Hepatocyte (in vitro differentiated cells): ENCODE measurements around the gene THSD4.

Experiments used
- EZH2phosphoT487 ChIP-seq: fragments of 200-600 bp; sonication (generic); IDR thresholded peaks from one replicate; pipeline ENCODE4 v1.6.1; 2018; ENCODE audit warnings: antibody characterized with exemption, mild to moderate bottlenecking, low read depth, moderate library complexity; ENCODE audit not compliant: unreplicated experiment, severe bottlenecking
- TF ChIP-seq, protein P1 (sequence below): fragments of 200-600 bp; sonication (generic); IDR thresholded peaks from 2 replicates; pipeline ENCODE4 v1.5.1; 2016; ENCODE audit warnings: antibody characterized with exemption, mild to moderate bottlenecking; ENCODE audit not compliant: poor library complexity

DNA sequence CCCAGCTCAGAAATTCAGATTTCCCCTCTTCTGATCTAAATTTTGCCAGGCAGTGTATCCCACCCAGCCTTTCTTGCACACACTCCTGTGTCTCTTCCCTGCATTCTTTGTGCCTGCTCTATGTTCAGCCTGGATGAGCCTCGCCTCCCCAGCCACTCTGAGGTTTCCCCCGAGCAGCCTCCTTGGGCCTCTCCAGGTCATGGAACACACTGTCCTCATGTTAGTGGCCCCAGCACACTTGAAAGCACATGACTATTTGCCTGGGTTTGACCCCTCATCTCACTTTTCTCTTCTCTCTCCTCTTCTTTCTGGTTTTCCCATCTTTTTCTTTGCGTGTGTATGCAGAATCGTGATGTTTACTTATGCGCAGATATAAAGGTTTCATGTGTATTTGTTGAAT is 3.1 kb downstream of the THSD4 start:
- TF ChIP-seq, protein P1, sequence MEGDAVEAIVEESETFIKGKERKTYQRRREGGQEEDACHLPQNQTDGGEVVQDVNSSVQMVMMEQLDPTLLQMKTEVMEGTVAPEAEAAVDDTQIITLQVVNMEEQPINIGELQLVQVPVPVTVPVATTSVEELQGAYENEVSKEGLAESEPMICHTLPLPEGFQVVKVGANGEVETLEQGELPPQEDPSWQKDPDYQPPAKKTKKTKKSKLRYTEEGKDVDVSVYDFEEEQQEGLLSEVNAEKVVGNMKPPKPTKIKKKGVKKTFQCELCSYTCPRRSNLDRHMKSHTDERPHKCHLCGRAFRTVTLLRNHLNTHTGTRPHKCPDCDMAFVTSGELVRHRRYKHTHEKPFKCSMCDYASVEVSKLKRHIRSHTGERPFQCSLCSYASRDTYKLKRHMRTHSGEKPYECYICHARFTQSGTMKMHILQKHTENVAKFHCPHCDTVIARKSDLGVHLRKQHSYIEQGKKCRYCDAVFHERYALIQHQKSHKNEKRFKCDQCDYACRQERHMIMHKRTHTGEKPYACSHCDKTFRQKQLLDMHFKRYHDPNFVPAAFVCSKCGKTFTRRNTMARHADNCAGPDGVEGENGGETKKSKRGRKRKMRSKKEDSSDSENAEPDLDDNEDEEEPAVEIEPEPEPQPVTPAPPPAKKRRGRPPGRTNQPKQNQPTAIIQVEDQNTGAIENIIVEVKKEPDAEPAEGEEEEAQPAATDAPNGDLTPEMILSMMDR = no peak
- TF ChIP-seq EZH2phosphoT487 = no peak
